T1000 (cell line): ENCODE results near the gene NLGN1.
A peak's percentile ranks its signal among the peaks of the same experiment; 100 is the strongest.

Source experiments
- DNase-seq: peaks from one replicate; lab custom pipeline; 2025; ENCODE audit warnings: mixed read lengths; lab: John Stamatoyannopoulos, UW

Gene NLGN1

DNA sequence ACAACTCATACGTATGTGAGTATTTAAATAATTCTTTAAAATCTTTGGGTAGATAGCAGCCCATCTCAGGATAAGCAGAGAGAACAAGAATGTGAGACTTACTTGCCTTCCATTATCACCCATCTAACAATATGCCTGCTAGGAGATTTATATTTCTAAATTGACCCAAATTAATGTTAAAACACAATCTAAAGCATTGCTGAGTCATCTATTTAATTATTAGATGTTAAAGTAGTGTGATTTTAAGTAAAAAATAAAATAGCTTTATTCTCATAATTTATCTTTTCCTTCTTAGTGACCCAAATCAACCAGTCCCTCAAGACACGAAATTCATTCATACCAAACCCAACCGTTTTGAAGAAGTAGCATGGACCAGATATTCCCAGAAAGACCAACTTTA lies 882.6 kb downstream of the NLGN1 start:
- DNase-seq, result no peak

DNA sequence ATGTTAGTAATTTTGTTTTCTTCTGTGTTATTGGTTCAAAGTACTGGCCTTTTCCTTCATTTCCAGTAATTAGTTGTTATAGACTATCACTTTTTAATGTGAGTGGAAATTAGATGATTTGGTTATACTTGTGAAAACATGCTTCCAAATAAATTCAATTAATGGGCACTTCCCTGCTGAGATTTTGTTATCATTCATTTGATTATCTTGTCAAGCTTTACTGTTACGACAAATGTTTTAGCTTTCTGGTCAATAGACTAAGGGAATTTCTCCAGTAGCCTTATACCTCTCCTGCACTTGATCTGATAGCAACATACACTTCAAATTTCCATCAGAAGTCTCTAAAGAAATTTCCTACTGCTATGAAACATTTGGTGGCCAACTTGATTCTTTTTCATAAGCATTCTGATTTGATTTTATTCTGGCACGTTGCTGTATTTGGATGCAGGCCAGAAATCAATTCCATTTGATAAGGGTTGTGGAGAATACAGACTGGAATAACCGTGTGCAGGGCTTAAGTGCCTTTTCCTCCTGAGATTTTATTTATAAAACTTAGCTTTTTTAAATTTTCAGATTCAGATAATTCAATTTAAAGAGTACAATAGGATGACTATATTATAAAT lies 887.8 kb downstream of the NLGN1 start:
- DNase-seq, result no peak

DNA sequence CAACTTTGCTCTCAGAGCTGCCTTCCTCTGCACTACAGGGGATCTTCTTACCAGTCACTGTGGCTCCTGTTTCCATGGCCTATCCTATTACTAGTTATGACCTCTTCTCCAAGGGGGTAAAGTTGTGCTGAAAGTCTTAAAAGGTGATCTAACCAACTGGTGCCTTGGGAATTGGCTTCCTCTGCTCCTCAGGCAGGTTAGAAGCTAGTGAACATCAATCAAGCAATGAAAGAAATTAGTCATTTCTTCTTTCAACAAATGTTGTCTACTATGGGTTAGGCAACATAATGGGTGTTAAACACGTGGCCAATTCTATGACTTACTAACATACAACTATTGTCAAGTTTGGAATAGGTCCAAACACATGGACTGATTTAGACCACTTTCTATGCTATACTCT lies 890.2 kb downstream of the NLGN1 start:
- no peak for DNase-seq

DNA sequence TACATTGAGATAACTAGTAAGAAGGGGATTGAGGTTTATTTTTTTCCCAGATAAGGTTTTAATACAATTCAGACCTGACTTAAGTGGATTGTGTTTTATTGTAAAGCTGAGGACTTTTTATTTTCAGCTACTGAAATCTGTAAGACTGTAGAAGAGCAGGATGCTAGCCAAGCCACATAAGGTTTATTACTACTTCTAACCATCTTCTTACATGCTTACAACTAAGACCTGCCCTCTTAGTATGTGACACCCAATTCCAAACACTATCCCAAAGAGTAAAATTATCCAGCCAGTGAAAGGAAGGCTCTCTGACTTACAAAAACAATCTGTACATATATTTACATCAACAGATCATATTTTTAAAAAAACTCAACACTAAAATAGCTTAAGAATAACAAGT lies 897.1 kb downstream of the NLGN1 start:
- DNase-seq, result no peak

DNA sequence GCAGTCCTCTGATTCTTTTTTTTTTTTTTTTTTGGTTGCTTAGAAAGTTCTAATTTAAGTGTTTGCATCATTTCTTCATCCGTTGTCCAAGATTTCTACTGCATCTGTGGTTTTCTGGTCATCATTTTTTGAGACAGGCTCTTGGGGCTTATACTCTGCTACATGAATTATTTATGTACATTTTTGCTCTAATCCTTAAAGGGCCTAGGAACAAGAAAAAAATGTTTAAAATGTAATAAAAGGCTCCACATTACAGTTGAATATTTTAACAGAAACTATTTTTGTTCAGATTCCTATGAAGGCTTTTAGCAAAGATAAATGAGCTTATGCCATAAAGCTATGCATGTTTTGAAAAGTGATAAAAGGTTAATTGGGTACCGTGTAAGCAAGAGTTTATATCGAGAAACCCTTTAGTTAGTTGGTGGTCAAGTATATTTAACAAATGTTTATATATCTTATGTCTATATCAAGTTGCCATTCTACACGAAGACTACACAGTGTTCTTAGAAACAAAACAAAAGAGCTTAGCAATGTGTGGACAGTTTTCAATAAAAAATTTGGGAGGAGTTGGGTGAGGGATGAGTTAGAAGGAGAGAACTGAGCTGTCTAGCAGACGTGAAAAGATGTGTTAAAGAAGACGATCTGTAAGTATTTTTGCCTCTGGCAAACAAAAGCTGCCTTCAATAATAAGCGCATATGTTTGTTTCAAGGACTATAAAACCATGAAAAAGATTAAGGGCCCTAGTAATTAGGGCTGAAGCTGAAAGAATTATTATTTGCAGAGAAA lies 898.0 kb downstream of the NLGN1 start:
- DNase-seq, result no peak

DNA sequence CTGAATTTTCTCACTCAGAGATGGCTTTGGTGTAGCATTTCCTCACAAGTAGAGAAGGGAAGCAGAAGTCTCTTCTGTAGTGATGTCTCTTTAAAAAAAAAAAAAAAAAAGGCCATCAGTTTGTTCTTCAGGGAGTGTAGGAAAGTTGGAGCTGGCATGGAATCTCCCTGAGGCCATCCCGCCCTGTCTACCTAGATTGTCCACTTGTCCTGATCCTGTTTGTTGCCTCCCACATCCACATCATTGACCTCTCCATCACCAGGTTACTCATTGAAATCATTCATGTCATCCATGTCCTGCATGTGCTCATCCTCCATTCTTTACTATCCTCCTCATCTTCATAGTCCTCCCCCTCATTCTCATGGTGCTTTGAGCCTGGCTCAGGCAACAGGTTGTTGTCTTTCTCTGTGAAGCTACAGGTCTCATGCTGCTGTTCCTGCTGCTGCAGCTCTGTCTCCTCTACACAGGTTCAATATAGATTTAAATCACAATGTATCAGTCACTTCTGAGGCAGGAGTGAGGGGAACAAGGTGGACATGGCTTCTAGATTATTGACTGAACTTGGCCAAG lies 905.3 kb downstream of the NLGN1 start:
- DNase-seq, result no peak

DNA sequence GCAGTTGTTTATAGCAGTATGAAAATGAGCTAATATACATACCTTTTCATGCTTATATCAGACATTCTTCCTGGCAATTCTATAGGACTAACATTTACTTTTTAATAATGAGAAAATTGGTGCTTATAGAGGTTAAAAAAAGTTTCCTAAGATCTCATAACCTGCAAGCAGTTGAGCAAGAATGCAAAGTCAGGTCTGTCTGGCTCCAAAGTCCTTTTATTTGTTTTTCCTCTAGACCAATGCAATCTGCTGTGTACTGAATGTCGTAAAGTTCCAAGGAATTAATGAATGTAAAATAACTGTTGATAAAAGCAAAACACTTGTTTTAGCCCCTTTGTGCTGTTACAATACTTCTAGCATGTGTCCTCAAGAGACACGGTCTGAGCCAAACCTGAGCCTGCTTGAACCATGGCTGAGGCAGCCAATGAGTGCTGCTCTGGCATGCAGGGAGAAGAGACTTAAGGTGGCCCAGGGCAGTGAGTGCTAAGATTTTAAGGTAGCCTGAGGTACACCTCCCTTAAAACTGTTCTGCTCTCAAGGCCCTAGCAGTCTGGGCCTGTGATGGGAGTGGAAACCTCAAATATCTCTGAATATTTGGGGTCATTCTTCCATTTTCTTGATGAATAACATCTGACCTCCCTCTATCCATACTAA lies 906.5 kb downstream of the NLGN1 start:
- DNase-seq, result no peak

DNA sequence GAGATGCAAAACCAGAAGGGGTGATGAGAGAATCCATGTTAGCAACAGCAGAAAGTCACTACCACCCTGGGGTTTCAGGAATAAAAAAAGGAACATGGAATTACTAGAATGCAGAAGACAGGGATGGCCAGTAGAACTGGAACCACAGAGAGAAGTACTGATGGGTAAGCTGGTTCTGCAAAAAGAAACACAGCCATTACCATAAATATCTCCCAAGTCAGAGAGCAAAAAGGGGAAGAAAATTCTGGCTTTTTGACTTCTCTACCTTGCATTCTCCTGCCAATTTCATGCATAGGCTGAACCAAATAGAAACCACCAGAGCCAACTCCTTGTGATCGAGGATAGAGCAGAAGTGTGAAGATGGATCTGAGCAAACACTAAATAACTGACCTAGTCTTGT lies 911.2 kb downstream of the NLGN1 start:
- no peak for DNase-seq

DNA sequence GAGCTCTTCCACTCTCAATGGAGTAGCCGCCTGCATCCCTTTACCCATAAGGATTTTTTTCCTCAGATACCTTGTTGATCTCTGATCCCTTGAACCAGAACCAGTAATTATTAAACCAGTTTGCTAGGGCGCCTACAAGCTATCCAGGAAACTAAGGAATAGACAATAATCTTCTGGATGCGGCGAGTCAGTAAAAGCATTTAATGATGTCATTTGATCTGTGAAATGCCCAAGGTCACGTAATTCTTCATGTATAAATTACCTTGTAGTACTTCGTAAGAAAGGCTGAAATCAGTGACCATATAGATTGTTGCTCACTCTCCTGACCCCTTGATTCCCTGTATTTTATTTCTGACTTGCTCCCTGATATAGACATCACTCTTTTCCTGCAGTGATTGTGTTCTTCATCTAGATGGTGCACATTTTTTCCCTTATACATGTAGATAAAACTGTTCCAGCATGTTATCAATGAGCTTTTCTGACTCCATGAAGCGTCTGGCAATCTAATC lies 913.0 kb downstream of the NLGN1 start:
- no peak for DNase-seq

DNA sequence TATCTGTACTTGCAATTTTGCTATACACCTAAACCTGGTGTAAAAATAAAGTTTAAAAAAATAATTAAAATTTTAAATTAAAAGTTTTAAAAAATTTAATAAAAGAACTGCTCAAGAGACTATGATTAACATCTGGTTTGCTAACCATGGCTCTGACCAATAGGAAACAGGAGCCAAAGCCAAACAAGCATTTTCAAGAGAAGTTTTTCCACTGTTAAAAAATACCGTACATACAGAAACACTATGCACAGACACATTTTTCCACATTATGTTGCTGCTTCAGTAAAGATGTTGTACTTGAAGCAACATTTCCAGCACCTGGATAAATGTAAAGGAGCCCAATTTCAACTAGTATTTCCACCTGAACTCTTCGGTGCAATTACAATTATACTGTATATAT lies 917.7 kb downstream of the NLGN1 start:
- DNase-seq, result no peak

DNA sequence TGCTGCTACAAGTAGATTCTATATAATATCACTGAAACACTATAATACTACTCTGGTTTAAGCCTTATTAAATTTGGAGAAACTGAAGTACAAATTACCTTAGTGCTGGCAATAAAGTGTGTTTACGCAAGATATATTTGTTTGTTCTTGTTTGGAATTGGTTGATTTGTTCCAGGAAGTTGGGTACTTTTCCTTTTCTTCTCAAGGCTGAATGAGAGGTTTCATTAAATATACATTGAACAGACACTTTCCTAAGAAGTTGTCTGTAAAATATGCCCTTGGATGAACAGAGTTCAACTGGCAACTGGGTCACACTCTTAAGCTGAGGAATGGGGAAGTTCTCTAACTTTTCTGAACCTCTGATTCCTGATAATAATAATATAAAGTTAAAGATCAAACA lies 919.5 kb downstream of the NLGN1 start:
- DNase-seq, result no peak

DNA sequence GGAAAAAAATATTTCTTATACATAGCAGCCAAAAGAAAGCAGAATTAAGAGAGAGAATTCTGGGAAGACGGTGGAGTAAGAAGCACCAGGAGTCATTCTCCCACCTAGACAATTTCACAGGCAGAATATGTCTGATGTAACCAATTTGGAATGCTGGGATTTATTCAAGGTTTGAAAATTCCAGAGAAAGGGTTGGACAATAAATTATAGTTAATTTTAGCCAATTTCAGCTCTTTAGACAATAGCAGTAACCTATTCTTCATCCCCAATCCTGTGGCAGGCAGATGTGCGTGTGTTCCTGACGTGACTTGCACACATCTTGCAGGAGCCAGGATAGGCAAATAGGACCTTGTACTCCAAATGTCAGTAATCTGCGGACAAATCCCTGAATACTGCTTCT lies 920.6 kb downstream of the NLGN1 start:
- no peak for DNase-seq

DNA sequence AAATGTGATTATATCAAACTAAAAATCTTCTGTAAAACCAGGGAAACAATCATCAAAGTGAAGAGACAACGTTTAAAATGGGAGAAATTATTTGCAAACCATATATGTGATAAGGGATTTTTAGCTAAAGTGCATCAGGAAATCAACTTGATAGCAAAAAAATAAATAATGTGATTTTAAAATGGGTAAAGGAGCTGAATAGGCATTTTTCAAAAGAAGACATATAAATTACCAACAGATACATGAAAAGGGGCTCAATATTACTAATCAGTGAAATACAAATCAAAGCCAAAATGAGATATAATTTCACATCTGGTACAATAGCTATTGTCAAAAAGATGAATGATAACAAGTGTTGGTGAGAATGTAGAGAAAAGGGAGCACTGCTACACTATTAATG lies 924.0 kb downstream of the NLGN1 start:
- no peak for DNase-seq

DNA sequence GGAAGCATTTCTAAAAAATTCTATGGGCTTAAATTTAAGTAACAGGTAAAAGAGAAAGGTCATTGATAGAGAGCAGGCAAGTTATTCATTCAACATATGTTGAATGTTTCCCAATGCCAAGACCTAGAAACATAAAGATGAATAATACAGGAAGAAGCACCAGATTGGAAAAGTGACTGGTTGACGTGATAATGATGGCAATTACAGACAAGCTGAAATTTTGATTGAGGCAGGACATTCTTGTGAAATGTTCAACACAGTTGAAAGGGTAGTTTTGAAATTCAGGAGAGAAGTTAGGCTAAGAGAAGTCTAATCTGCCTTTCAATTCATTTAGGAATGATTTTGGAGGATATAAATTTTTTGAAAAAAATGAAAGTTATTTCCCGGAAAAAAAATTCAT lies 925.2 kb downstream of the NLGN1 start:
- DNase-seq, result no peak

DNA sequence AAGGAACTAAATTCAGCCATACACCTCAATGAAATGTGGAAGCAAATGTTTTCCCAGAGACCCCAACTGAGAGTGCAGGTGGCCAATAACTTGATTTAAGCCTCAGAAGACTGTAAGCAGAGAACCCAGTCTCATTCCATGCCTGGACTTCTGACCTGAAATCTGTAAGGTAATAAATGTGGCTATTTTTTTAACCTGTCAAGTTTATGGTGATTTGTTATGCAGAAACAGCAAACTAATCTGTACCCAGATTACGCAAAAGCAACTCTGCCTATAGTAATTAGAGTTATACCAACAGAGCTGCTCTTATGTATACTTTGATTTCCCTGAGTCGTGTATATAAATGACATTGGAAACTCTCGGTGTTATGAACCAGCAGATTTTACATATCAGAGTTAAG lies 927.6 kb downstream of the NLGN1 start:
- no peak for DNase-seq

DNA sequence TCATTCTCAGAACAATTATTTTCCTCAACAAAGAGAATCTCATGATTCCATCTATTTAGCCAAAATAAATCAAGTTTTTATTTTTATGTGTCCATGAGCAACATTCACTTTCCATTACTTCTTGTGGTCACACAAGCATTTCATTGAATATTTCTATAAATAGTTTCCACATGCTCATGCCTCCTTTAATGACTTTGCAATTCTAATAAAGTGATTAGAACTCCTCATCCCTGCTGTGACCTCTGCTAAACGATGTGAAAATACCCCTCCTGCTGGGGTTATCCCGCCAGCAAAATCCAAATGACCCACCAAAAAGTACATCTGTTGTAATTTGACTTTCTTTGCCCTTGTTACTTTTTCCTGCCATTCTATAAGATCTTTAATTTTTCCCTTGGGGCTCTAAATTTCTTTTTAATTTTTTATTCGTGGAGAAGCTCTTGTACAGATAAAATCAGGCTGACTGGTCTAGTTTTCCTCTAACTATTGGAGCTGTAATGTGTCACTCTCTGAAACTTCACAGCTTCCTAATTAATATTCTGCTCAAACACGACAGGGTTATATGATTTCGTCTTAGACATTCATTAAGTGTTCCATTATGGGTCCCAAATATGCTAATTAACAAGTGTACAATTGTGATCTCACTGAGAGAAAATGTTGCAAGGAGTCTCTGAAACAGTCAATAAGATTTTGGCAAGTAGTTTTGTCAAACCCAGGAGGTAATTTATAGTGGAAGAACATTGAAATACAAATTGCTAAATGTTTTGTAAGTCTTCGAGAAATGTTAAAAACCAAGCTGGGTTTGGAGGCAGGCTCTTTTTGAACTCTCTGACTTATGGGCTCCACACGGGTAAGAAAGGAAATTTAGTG lies 928.5 kb downstream of the NLGN1 start:
- DNase-seq, result peak; percentile 17

DNA sequence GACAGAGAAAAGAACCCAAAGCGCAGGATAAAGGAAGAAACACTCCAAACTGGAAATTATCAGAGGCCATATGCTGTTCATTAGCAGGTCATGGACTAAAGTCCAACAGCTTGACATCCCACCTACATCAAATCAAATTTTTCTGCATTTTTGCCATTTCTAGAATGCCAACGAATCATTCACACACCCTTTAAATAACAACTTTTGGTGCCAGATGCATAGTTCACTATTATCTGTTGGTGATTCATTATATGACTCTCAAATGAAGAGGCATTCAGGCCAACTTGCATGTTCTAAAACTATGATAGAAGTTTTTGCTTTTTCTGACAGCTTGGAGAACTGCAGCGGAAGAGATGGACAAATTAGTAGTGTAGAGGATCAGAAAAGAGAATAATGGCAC lies 931.8 kb downstream of the NLGN1 start:
- no peak for DNase-seq

DNA sequence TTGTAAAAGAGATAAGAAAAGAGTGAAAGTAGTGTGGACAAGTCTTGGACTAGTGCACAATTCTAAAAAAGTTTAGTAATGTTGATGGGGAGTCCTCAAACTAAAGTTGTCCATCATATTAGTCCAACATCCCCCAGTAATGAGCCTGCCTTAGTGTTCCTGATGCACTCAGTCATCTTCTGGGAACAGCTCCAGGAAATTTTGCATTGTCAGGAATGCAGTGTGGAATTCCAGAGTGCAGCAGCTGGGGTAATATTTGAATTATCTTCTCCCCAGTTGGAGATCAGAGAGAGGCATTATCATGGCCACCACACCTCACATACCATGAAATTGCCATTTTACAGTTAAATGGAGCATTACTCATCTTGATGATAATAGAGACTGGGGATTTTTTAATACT lies 932.8 kb downstream of the NLGN1 start:
- peak; percentile 44 for DNase-seq

DNA sequence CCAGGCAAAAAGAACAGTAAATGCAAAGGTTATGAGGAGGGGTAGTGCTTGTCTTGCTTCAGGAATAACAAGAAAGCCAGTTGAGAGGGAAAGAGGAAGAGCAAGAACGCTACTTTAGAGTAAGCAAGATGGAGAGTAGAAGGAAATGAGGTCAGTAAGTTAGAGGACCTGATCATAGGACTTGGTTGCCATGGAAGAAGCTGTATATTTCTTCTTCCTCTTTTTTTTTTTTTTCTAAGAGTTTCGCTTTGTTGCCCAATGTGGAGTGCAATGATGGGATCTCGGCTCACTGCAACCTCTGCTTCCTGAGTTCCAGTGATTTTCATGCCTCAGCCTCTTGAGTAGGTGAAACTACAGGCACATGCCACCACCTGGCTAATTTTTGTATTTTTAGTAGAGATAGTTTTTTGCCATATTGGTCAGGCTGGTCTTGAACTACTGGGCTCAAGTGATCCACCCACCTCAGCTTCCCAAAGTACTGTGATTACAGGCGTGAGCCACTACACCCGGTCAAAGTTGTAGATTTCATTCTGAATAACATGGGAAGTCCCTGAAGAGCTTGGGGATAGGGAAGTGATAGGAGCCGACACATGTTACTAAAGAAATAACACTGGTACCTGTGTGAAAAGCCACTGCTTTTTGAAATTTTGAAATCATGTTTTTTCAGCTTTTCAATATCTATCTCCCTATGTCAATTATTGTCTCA lies 933.7 kb downstream of the NLGN1 start:
- no peak for DNase-seq

DNA sequence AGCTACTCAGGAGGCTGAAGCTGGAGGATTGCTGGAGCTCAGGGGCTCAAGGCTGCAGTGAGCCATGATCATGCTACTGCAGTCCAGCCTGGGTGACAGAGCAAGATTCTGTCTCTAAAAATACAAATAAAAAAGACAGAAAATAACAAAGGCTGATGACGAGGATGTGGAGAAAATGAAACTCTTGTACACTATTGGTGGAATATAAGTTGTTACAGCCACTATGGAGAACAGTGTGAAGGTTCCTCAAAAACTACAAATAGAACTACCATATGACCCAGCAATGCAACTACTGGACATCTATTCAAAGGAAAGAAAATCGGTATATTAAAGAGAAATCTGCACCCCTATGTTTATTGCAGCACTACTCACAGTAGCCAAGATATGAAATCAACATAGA lies 934.8 kb downstream of the NLGN1 start:
- DNase-seq, result no peak

DNA sequence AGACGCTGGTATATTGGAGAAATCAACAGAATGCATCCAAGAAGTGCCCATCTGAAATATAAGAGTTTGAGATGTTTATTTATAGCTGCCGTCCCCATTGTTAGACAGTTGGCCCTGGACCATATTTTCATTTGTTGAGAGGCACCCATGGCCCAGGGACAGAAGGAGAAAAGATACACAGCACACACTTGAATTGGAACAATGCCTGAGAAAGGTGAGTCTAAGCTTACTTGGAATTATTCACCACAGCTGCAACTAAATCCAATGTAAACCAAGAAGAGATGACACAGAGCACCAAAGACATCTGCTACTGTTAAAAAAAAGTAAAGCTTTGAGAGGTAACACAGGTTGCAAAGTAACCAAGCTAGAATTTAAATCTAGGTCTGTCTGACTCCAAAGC lies 936.1 kb downstream of the NLGN1 start:
- no peak for DNase-seq
